GM19397 (cell line): ENCODE data around the gene MED7.

Source experiments
- ATAC-seq: cut with Tn5 transposase; IDR thresholded peaks from one replicate; pipeline ENCODE4 v1.9.1; 2021; ENCODE audit warnings: mild to moderate bottlenecking, moderate library complexity; ENCODE audit not compliant: unreplicated experiment

Gene MED7

GRCh38 chr5:157107508-157107907, 35.2 kb downstream of the MED7 start:
- ATAC-seq = no peak

GRCh38 chr5:157106630-157107461, 35.8 kb downstream of the MED7 start:
- no peak for ATAC-seq

DNA sequence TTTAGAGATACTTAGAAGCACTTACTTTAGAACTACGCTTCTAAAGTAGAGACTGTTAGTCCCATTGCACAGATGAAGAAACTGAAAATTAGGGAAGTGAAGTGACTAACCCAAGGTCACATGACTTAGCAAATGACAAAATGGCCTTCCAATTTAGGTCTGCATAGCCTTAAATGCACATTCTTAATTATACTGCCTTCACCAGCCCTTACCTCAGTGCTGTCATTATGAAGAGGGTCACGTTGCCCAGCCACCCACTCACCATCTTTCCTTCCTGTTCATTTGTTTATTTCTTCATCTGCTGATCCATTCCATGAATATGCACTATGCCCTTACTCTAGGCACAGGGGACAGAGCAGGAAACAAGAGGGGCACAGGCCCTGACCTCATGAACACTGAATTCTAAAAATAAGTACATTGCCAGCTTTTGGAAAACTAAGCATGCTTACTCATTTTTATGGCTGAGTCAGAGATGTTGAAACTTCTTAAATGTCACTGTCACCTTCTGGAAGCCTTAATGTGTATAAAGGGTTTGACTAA, 42.5 kb downstream of the MED7 start:
- ATAC-seq = no peak

DNA sequence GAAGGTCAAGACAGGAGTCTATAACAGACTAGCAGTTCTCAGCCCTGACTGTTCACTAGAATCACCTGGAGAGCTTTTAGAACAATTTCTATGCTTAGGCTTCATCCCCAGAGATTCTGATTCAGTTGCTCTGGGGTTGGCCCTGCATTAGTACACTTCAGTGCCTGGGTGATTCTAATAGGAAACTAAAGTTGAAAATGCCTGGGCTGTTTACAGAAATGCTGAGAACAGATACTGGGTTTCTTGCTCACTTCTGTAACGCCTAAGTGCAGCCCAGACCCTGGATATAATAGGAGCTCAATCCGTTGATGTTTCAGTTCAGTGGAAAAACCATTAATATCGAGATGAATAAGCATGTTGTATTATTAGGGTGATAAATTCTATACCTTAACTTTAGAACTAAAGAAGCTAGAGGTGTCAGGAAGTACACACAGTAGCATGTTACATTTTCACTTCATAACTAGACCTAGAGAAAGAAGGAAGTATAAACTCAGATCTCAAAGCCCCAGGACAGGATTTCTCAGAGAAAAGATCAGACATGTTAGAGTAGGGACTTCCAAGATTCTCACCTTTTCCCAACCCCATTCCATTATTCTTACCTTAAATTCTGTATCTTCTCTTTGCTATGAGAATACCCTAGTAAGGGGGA, 54.2 kb downstream of the MED7 start:
- no peak for ATAC-seq
